Measurements from ENCODE around the gene HACE1.
A peak's percentile ranks its signal among the peaks of the same experiment; 100 is the strongest.

The HACE1 gene

GRCh38 chr6:104682722-104683643, 176.7 kb downstream of the HACE1 start:
- no peaks in the 10 kb centered on the region for H3K27me3 ChIP-seq (replicated peaks; ENCODE audit: control insufficient read depth, insufficient read depth, low read length)
- no peaks in the 10 kb centered on the region for H3K36me3 ChIP-seq (ENCODE audit: control insufficient read depth, insufficient read depth, low read length, severe bottlenecking)
- peaks cover 8% of the 10 kb centered on the region for H3K9me3 ChIP-seq (ENCODE audit: control insufficient read depth, low read length)
- DNase-seq (ENCODE audit: low read depth), result peak; percentile 47
- H3K4me3 ChIP-seq (ENCODE audit: low read length), result no peak overlapping the region
- H3K4me1 ChIP-seq (ENCODE audit: control insufficient read depth, insufficient read depth, low read length), result no peaks in the 10 kb centered on the region
- no peak overlapping the region for H3K9ac ChIP-seq (ENCODE audit: low read length)

GRCh38 chr6:104680539-104680938, 179.2 kb downstream of the HACE1 start:
- Histone ChIP-seq H3K36me3 (ENCODE audit: control insufficient read depth, insufficient read depth, low read length, severe bottlenecking) (no peaks in the 10 kb centered on the region), H3K9ac (ENCODE audit: low read length) (no peak overlapping the region), H3K9me3 (ENCODE audit: control insufficient read depth, low read length) (peaks cover 8% of the 10 kb centered on the region), H3K4me1 (ENCODE audit: control insufficient read depth, insufficient read depth, low read length) (no peaks in the 10 kb centered on the region), H3K27me3 (replicated peaks; ENCODE audit: control insufficient read depth, insufficient read depth, low read length) (no peaks in the 10 kb centered on the region), H3K4me3 (ENCODE audit: low read length) (no peak overlapping the region)
- no peak for DNase-seq (ENCODE audit: low read depth)

GRCh38 chr6:104679971-104680370, 179.7 kb downstream of the HACE1 start:
- no peak overlapping the region for H3K4me3 ChIP-seq (ENCODE audit: low read length)
- no peaks in the 10 kb centered on the region for H3K27me3 ChIP-seq (replicated peaks; ENCODE audit: control insufficient read depth, insufficient read depth, low read length)
- no peaks in the 10 kb centered on the region for H3K4me1 ChIP-seq (ENCODE audit: control insufficient read depth, insufficient read depth, low read length)
- DNase-seq (ENCODE audit: low read depth), result no peak
- peaks cover 8% of the 10 kb centered on the region for H3K9me3 ChIP-seq (ENCODE audit: control insufficient read depth, low read length)
- H3K9ac ChIP-seq (ENCODE audit: low read length), result no peak overlapping the region
- no peaks in the 10 kb centered on the region for H3K36me3 ChIP-seq (ENCODE audit: control insufficient read depth, insufficient read depth, low read length, severe bottlenecking)

Measured in adipocyte (in vitro differentiated cells).